Subcutaneous abdominal adipose tissue (tissue), 5 donors: ENCODE results near the gene ELAPOR1.
"Not testable (repeated sequence)": the region's sequence is repeated elsewhere in the genome, so short reads cannot be mapped to it uniquely, and the experiment has no call there.

ENCODE experiments used
- H3K27ac ChIP-seq: one replicate; pipeline ENCODE4 v1.7.0; 2013; ENCODE audit warnings: low read depth, mild to moderate bottlenecking, inconsistent platforms, low read length, moderate library complexity
- H3K27me3 ChIP-seq, 5 donors: one replicate each; pipeline ENCODE4 v1.7.0; 2013; ENCODE audit warnings: low read length in 5 of 5, inconsistent platforms in 1 of 5; ENCODE audit not compliant: control insufficient read depth in 5 of 5, insufficient read depth in 4 of 5
- H3K36me3 ChIP-seq, 5 donors: one replicate each; pipeline ENCODE4 v1.7.0; 2013; ENCODE audit warnings: low read length in 5 of 5; ENCODE audit not compliant: control insufficient read depth in 5 of 5, insufficient read depth in 5 of 5
- H3K4me1 ChIP-seq, 5 donors: one replicate each; pipeline ENCODE4 v1.7.0; 2013; ENCODE audit warnings: low read length in 5 of 5, mild to moderate bottlenecking in 3 of 5, moderate library complexity in 1 of 5; ENCODE audit not compliant: control insufficient read depth in 5 of 5, insufficient read depth in 5 of 5
- H3K4me3 ChIP-seq, 5 donors: one replicate each; pipeline ENCODE4 v1.7.0; 2013; ENCODE audit warnings: low read length in 5 of 5, low read depth in 1 of 5
- H3K9ac ChIP-seq, 5 donors: one replicate each; pipeline ENCODE4 v1.7.0; 2013; ENCODE audit warnings: low read length in 5 of 5, mild to moderate bottlenecking in 4 of 5, moderate library complexity in 3 of 5
- H3K9me3 ChIP-seq, 5 donors: one replicate each; pipeline ENCODE4 v1.7.0; 2013; ENCODE audit warnings: low read length in 5 of 5; ENCODE audit not compliant: control insufficient read depth in 5 of 5
- donor health status: healthy.
- donor health status: healthy.
- donor health status: healthy.
- donor health status: healthy.
- donor health status: healthy.

The ELAPOR1 gene

GRCh38 chr1:109134423-109134822, 20.5 kb downstream of the ELAPOR1 start:
- Histone ChIP-seq H3K4me3 (no peak overlapping the region), H3K9me3 (no peaks in the 10 kb centered on the region), H3K4me1 (peaks cover 0 to 12% (median 9%) of the 10 kb centered on the region in 5 donors), H3K27ac (no peak overlapping the region), H3K9ac (no peak overlapping the region), H3K36me3 (no peaks in the 10 kb centered on the region), H3K27me3 (no peaks in the 10 kb centered on the region)

- H3K9ac ChIP-seq, result no peak overlapping the region
- no peak overlapping the region for H3K27ac ChIP-seq
- peaks cover 0 to 12% (median 9%) of the 10 kb centered on the region in 5 donors for H3K4me1 ChIP-seq
- no peaks in the 10 kb centered on the region for H3K27me3 ChIP-seq
- no peaks in the 10 kb centered on the region for H3K9me3 ChIP-seq
- no peaks in the 10 kb centered on the region for H3K36me3 ChIP-seq
- no peak overlapping the region for H3K4me3 ChIP-seq
These were observed 22.0 kb downstream of the ELAPOR1 start for GRCh38 chr1:109135940-109136339.

- no peak overlapping the region for H3K27ac ChIP-seq
- no peaks in the 10 kb centered on the region for H3K9me3 ChIP-seq
- H3K9ac ChIP-seq, result no peak overlapping the region
- H3K27me3 ChIP-seq, result no peaks in the 10 kb centered on the region
- no peaks in the 10 kb centered on the region for H3K36me3 ChIP-seq
- peaks cover 0 to 12% (median 9%) of the 10 kb centered on the region in 5 donors for H3K4me1 ChIP-seq
- no peak overlapping the region for H3K4me3 ChIP-seq
These were observed 22.9 kb downstream of the ELAPOR1 start for GRCh38 chr1:109136766-109137165.

GRCh38 chr1:109137958-109138357, 24.0 kb downstream of the ELAPOR1 start:
- H3K4me3 ChIP-seq, result no peak overlapping the region
- H3K9me3 ChIP-seq, result no peaks in the 10 kb centered on the region
- H3K9ac ChIP-seq, result no peak overlapping the region
- peaks cover 0 to 12% (median 9%) of the 10 kb centered on the region in 5 donors for H3K4me1 ChIP-seq
- no peaks in the 10 kb centered on the region for H3K36me3 ChIP-seq
- H3K27ac ChIP-seq, result no peak overlapping the region
- peaks cover 0 to 3% (median 0%) of the 10 kb centered on the region in 5 donors for H3K27me3 ChIP-seq

- no peak overlapping the region for H3K27ac ChIP-seq
- peaks cover 0 to 12% (median 9%) of the 10 kb centered on the region in 5 donors for H3K4me1 ChIP-seq
- no peaks in the 10 kb centered on the region for H3K36me3 ChIP-seq
- no peaks in the 10 kb centered on the region for H3K9me3 ChIP-seq
- no peak overlapping the region for H3K9ac ChIP-seq
- H3K4me3 ChIP-seq, result no peak overlapping the region
- peaks cover 0 to 3% (median 0%) of the 10 kb centered on the region in 5 donors for H3K27me3 ChIP-seq
These were observed 24.4 kb downstream of the ELAPOR1 start for GRCh38 chr1:109138358-109138757.

- peaks cover 0 to 3% (median 0%) of the 10 kb centered on the region in 5 donors for H3K27me3 ChIP-seq
- H3K36me3 ChIP-seq, result no peaks in the 10 kb centered on the region
- H3K27ac ChIP-seq, result no peak overlapping the region
These were observed 26.5 kb downstream of the ELAPOR1 start for GRCh38 chr1:109140392-109140791.

GRCh38 chr1:109142260-109142659, 28.3 kb downstream of the ELAPOR1 start:
- Histone ChIP-seq H3K36me3 (no peaks in the 10 kb centered on the region), H3K27me3 (peaks cover 0 to 3% (median 0%) of the 10 kb centered on the region in 5 donors), H3K27ac (no peak overlapping the region), H3K4me3 (no peak overlapping the region), H3K9ac (no peak overlapping the region), H3K4me1 (no peaks in the 10 kb centered on the region), H3K9me3 (no peaks in the 10 kb centered on the region)

More at GRCh38 chr1:109140392-109140791, 26.5 kb downstream of the ELAPOR1 start:
- Histone ChIP-seq H3K9me3 (no peaks in the 10 kb centered on the region), H3K9ac (no peak overlapping the region), H3K4me3 (no peak overlapping the region), H3K4me1 (no peaks in the 10 kb centered on the region)

- not testable (repeated sequence) for H3K27ac ChIP-seq, H3K4me3 ChIP-seq, H3K36me3 ChIP-seq, H3K9me3 ChIP-seq, H3K9ac ChIP-seq, H3K27me3 ChIP-seq, H3K4me1 ChIP-seq
These were observed 28.8 kb downstream of the ELAPOR1 start for GRCh38 chr1:109142725-109143124.

GRCh38 chr1:109148987-109149561, 35.2 kb downstream of the ELAPOR1 start:
- no peaks in the 10 kb centered on the region for H3K9me3 ChIP-seq

GRCh38 chr1:109149874-109150601, 36.1 kb downstream of the ELAPOR1 start:
- Histone ChIP-seq H3K36me3 (no peaks in the 10 kb centered on the region), H3K4me3 (no peak overlapping the region), H3K27ac (no peak overlapping the region), H3K4me1 (no peaks in the 10 kb centered on the region), H3K9me3 (no peaks in the 10 kb centered on the region), H3K27me3 (no peaks in the 10 kb centered on the region), H3K9ac (no peak overlapping the region)

More at GRCh38 chr1:109148987-109149561, 35.2 kb downstream of the ELAPOR1 start:
- no peak overlapping the region for H3K27ac ChIP-seq
- H3K4me1 ChIP-seq, result no peaks in the 10 kb centered on the region
- H3K4me3 ChIP-seq, result no peak overlapping the region
- no peaks in the 10 kb centered on the region for H3K27me3 ChIP-seq
- no peaks in the 10 kb centered on the region for H3K36me3 ChIP-seq
- no peak overlapping the region for H3K9ac ChIP-seq
